Adrenal gland (tissue), 5 donors: Measurements from ENCODE around the gene ABCD3.

ENCODE experiments used
- POLR2A ChIP-seq, 2 donors: fragments of 450-650 bp; IDR thresholded peaks; one replicate each; pipeline ENCODE4 v1.6.1; 2017; ENCODE audit warnings: antibody characterized with exemption in 2 of 2, mild to moderate bottlenecking in 2 of 2, moderate library complexity in 1 of 2
- TF ChIP-seq, protein P1 (sequence below), 6 experiments: fragments of 450-650 bp in 4 of 6; fragments of 200-600 bp in 2 of 6; sonication (generic) in 1 of 6; IDR thresholded peaks; 1 replicate in 5 of 6; 2 replicates in 1 of 6; pipeline versions ENCODE4 v1.5.1 to v1.8.0; 2016 to 2021; ENCODE audit warnings: antibody characterized with exemption in 6 of 6, mild to moderate bottlenecking in 2 of 6, moderate library complexity in 1 of 6
- donor health status: DM: no; HTN: no; CAD: no.

GRCh38 chr1:94529416-94529815, 111.2 kb downstream of the ABCD3 start:
- TF ChIP-seq, protein P1, sequence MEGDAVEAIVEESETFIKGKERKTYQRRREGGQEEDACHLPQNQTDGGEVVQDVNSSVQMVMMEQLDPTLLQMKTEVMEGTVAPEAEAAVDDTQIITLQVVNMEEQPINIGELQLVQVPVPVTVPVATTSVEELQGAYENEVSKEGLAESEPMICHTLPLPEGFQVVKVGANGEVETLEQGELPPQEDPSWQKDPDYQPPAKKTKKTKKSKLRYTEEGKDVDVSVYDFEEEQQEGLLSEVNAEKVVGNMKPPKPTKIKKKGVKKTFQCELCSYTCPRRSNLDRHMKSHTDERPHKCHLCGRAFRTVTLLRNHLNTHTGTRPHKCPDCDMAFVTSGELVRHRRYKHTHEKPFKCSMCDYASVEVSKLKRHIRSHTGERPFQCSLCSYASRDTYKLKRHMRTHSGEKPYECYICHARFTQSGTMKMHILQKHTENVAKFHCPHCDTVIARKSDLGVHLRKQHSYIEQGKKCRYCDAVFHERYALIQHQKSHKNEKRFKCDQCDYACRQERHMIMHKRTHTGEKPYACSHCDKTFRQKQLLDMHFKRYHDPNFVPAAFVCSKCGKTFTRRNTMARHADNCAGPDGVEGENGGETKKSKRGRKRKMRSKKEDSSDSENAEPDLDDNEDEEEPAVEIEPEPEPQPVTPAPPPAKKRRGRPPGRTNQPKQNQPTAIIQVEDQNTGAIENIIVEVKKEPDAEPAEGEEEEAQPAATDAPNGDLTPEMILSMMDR (IDR thresholded peaks at IDR 0.05), result no peak
- no peak for TF ChIP-seq POLR2A (IDR thresholded peaks at IDR 0.05)
